Bronchial epithelial cell (primary cell): Measurements from ENCODE around the gene OR1L6. TPM values are rescaled to one million over a fixed set of nuclear protein-coding genes. Genes with fewer than 3 reads are reported as not detected.

ENCODE experiments used
- DNase-seq: peaks from one replicate; pipeline ENCODE4 v3.0.0-alpha.2; 2010; ENCODE audit warnings: low read depth
- FAIRE-seq: peaks from 2 replicates; lab custom pipeline; 2011; peaks lifted over from hg19 to GRCh38; lab: Jason Lieb, UNC
- H3K27me3 ChIP-seq: 2 replicates; pipeline ENCODE4 v1.5.1; 2011; ENCODE audit warnings: low read length; ENCODE audit not compliant: control insufficient read depth, insufficient read depth
- H3K36me3 ChIP-seq: 2 replicates; pipeline ENCODE4 v1.5.1; 2011; ENCODE audit warnings: low read length; ENCODE audit not compliant: control insufficient read depth, insufficient read depth
- H3K4me3 ChIP-seq: 2 replicates; pipeline ENCODE4 v1.5.1; 2011; ENCODE audit warnings: mild to moderate bottlenecking, low read depth, low read length, control low read depth
- total RNA-seq: library from RNA; depleted of rRNA; stranded (reverse); fragments of >200 nt; gene quantifications from 2 replicates; pipeline ENCODE4 v1.2.1, GENCODE V29; 2014
- TF ChIP-seq, protein P1 (sequence below): IDR thresholded peaks from 2 replicates; pipeline ENCODE4 v1.5.1; 2011; ENCODE audit warnings: mild to moderate bottlenecking, moderate library complexity, low read length, control low read depth, inconsistent platforms; ENCODE audit not compliant: insufficient read depth, severe bottlenecking

Gene OR1L6
- total RNA-seq, 1 donor from 2014 or later = not detected

DNA sequence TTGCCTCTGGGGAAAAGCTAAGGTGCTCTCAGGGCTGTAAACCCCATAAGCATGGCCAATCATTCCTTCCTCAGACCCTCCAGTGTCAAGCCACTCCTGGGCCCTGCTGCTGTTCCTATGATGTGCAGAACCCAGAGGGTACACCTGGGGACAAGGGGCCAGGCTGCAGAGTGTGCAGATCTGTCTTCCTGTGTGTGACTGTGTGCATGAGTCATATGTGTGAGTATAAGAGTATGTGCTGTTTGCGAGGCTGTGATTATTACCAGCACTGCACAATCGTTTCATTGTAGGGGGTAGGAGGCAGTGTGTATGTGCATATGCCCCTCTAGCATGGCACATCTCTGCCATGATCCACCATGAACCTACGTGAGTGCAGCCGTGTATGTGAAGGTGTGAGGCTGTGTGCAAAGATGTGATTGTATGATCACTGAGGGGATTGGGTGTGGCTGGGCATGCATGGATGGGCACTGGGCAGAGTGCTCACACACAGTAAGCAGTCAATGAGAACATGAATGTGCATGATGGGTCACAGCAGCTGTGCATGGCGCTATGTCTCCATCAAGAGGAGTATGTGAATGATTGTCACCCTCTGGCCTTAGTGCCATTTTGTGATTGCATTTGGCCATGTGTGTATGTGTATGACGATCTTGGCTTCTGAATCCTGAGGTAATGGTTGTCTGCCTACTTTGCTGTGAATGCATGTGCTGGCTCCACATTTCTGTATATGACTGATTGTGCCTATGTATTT, 55.4 kb downstream of the OR1L6 start:
- FAIRE-seq = no peak
- peak; percentile 43 for DNase-seq
- Histone ChIP-seq H3K27me3 (no peaks in the 10 kb centered on the region), H3K36me3 (no peaks in the 10 kb centered on the region), H3K4me3 (no peak overlapping the region)
- TF ChIP-seq, protein P1, sequence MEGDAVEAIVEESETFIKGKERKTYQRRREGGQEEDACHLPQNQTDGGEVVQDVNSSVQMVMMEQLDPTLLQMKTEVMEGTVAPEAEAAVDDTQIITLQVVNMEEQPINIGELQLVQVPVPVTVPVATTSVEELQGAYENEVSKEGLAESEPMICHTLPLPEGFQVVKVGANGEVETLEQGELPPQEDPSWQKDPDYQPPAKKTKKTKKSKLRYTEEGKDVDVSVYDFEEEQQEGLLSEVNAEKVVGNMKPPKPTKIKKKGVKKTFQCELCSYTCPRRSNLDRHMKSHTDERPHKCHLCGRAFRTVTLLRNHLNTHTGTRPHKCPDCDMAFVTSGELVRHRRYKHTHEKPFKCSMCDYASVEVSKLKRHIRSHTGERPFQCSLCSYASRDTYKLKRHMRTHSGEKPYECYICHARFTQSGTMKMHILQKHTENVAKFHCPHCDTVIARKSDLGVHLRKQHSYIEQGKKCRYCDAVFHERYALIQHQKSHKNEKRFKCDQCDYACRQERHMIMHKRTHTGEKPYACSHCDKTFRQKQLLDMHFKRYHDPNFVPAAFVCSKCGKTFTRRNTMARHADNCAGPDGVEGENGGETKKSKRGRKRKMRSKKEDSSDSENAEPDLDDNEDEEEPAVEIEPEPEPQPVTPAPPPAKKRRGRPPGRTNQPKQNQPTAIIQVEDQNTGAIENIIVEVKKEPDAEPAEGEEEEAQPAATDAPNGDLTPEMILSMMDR = no peak

Other genes starting within 250 kb of the OR1L6 start
- not detected in 2 replicates for gene OR1J2, start 231.5 kb upstream of the OR1L6 start, total RNA-seq
- gene OR1J4, start 223.2 kb upstream of the OR1L6 start, total RNA-seq = not detected in 2 replicates
- not detected in 2 replicates for gene OR1N1, start 215.0 kb upstream of the OR1L6 start, total RNA-seq
- gene OR1N2, start 189.2 kb upstream of the OR1L6 start, total RNA-seq = not detected in 2 replicates
- gene OR1L8, start 158.9 kb upstream of the OR1L6 start, total RNA-seq = not detected in 2 replicates
- gene OR1Q1, start 127.6 kb upstream of the OR1L6 start, total RNA-seq = not detected in 2 replicates
- not detected in 2 replicates for gene OR1B1, start 84.7 kb upstream of the OR1L6 start, total RNA-seq
- gene OR1L1, start 80.6 kb upstream of the OR1L6 start, total RNA-seq = not detected in 2 replicates
- gene OR1L3, start 67.2 kb upstream of the OR1L6 start, total RNA-seq = not detected in 2 replicates
- not detected in 2 replicates for gene OR1L4, start 18.3 kb upstream of the OR1L6 start, total RNA-seq
- not detected in 2 replicates for gene OR5C1, start 46.6 kb downstream of the OR1L6 start, total RNA-seq
- gene OR1K1, start 57.8 kb downstream of the OR1L6 start, total RNA-seq = not detected in 2 replicates
- gene PDCL, start 86.3 kb downstream of the OR1L6 start, total RNA-seq = 31.4 and 31.6 TPM in 2 replicates
- 43.2 and 63.6 TPM in 2 replicates for gene RC3H2, start 163.1 kb downstream of the OR1L6 start, total RNA-seq
- 14.3 and 15.3 TPM in 2 replicates for gene ZBTB6, start 171.0 kb downstream of the OR1L6 start, total RNA-seq
- 2.3 and 2.4 TPM in 2 replicates for gene ZBTB26, start 189.2 kb downstream of the OR1L6 start, total RNA-seq
- 31.9 and 69.1 TPM in 2 replicates for gene RABGAP1, start 198.7 kb downstream of the OR1L6 start, total RNA-seq